A549 treated with DMSO at 1 μM for 4 hours (cell line): Measurements from ENCODE around the gene C19orf38. TPM values are rescaled to one million over a fixed set of nuclear protein-coding genes. Genes with fewer than 3 reads are reported as not detected.

Source experiments
- total RNA-seq: library from RNA; stranded (reverse); fragments of 200-300 nt; extraction: Qiagen RNA extraction; gene quantifications from 5 replicates; pipeline ENCODE4 v1.2.3, GENCODE V29; 2022; ENCODE audit warnings: low read depth

The C19orf38 gene
- total RNA-seq = 0.10 to 0.23 TPM (median 0.11 TPM) in 4 of 5 replicates, not detected in the other

GRCh38 chr19:10848230-10848856 lies at the start of gene C19orf38:
Gene C19orf38 (plus strand): TSS chr19:10848415. CDS start chr19:10848509, 94 bp downstream.

GRCh38 chr19:10835754-10836478 lies 12.3 kb upstream of the C19orf38 start, which contains the start of gene TMED1:
Gene TMED1 (minus strand): TSS chr19:10836212. CDS start chr19:10836191, 21 bp downstream.

GRCh38 chr19:10870955-10871603 lies 22.9 kb downstream of the C19orf38 start, which contains the start of gene CARM1:
Gene CARM1 (plus strand): TSS chr19:10871553. CDS start chr19:10871703, 150 bp downstream.

Other genes with a start within 250 kb of the C19orf38 start
- gene SLC44A2, start 222.9 kb upstream of the C19orf38 start, total RNA-seq = 5.4 to 8.1 TPM (median 6.6 TPM) in 5 replicates
- 169 to 194 TPM (median 184 TPM) in 5 replicates for gene ILF3, start 194.1 kb upstream of the C19orf38 start, total RNA-seq
- gene QTRT1, start 147.0 kb upstream of the C19orf38 start, total RNA-seq = 30.4 to 37.4 TPM (median 33.7 TPM) in 5 replicates
- 44.3 to 59.1 TPM (median 54.4 TPM) in 5 replicates for gene DNM2, start 130.3 kb upstream of the C19orf38 start, total RNA-seq
- 25.2 to 30.2 TPM (median 28.9 TPM) in 5 replicates for gene TMED1, start 12.2 kb upstream of the C19orf38 start, total RNA-seq
- 44.1 to 55.9 TPM (median 44.8 TPM) in 5 replicates for gene CARM1, start 23.1 kb downstream of the C19orf38 start, total RNA-seq
- 18.0 to 22.7 TPM (median 19.1 TPM) in 5 replicates for gene YIPF2, start 80.2 kb downstream of the C19orf38 start, total RNA-seq
- gene TIMM29, start 80.4 kb downstream of the C19orf38 start, total RNA-seq = 12.3 to 19.2 TPM (median 17.3 TPM) in 5 replicates
- gene SMARCA4, start 112.6 kb downstream of the C19orf38 start, total RNA-seq = 7.7 to 11.5 TPM (median 10.1 TPM) in 5 replicates
- 25.6 to 35.9 TPM (median 33.0 TPM) in 5 replicates for gene LDLR, start 241.0 kb downstream of the C19orf38 start, total RNA-seq